Measurements from ENCODE around the gene CFLAR.

CFLAR gene

DNA sequence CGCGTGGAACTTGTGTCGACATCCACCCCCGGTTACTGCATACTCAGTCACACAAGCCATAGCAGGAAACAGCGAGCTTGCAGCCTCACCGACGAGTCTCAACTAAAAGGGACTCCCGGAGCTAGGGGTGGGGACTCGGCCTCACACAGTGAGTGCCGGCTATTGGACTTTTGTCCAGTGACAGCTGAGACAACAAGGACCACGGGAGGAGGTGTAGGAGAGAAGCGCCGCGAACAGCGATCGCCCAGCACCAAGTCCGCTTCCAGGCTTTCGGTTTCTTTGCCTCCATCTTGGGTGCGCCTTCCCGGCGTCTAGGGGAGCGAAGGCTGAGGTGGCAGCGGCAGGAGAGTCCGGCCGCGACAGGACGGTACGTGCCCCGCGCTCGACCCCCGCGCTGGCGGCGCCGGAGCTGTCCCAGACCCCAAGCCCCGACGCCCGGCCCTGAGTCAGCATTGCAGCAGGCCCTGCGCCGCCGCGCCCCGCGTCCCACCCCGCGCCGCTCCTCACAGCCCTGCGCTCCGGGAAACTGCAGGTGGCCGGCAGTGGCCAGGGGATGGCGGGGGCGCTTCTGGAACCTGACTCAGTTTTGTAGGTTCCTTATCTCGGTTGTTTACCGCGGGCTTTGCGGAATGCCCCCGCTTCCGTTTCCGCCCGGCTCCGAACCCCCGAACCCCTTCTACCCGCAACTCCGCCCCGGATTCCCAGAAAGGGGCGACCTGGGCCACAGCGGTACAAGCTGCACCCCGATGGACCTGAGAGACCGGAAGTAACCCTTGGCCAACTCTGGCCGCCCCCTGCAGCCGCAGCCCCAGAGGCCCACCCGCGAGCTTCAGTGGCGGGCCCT lies at the start of gene CFLAR:
Gene CFLAR (plus strand): TSS at position 50 of the 844 bp plus-strand sequence. CDS start 13,702 bp downstream, outside the sequence.
- peak; percentile 31 to 36 for ATAC-seq

DNA sequence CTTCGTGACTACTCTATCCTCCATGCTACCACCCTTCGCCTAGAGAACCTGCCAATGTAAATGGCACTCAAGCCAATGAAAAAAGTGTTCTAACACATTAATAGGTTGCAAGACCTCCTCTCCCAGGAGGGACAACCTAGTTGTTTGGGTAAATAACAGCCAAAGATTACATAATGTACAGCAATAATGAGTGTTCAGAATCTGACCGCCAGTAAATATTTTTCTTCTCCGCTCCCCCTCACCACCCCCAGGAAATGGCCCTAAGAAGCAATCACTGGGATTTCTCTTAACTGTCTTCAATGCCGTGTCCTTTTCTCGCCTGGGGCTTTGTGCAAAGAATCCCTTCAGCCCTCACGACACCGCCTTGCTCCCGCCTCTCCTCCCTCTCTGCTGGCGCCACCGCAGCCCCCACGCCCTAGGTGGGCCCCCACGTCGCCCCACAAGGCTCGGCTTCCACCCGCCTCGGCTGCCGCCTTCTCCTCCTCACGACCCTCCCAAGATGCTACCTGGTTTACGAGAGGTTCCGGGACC lies 45.0 kb upstream of the CFLAR start:
- ATAC-seq, result peak; percentile 5 to 11

DNA sequence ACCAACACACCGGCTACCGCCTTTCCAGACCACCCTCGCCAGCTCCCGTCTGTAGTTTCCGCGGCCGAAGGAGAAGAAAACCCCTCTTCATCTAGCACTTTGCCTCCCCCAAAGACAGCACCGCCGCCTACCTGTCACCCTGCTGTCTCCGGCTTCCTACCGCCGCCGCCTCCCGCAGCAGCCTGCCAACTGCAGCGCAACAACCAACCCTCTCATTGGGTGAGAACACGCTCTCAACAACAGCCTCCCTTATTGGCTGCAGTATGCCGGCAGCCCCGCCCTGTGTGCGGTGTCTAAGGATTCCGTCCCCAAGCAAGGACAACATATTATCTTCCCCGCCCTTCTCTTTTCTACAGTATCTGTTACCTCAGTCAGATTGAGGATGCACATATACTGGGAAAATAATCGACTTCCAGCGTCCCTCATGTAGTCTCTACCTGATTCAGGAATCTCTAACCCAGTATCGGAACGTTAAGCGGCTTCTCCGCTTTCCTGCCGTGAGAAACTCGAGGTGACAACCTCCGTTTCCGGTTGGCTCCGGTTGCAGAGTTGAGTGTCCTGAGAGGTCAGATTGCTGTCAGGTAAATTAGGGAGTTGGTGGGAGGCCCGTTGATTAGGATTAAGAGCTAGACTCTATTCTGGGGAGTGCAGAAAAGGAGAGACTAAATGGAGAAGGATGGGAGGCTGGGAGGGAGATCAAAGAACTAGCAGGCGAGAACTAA lies 44.3 kb upstream of the CFLAR start, which contains the start of the genes HYCC2 and NDUFB3:
Gene HYCC2 (minus strand): TSS at position 193 of the 722 bp plus-strand sequence. CDS start 47,662 bp downstream, outside the sequence.
Gene NDUFB3 (plus strand): TSS at position 523 of the 722 bp plus-strand sequence. CDS start 6,882 bp downstream, outside the sequence.
- ATAC-seq, result peak; percentile 99

DNA sequence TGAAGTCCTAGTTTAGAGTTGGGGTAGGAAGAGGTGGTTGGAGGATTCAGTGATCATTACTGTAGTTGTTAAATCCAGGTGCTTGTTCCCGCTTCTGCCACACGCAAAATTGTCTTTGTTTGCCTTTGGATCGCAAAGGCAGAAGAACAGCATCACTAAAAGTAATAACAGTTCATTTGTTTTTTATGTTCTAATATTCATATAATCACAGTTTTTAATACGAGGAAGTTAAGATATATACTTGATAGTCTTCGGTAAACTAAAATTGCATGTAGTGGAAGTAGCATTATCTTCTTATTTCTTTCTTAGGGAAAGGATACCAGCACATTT lies 43.8 kb upstream of the CFLAR start:
- ATAC-seq, result no peak

DNA sequence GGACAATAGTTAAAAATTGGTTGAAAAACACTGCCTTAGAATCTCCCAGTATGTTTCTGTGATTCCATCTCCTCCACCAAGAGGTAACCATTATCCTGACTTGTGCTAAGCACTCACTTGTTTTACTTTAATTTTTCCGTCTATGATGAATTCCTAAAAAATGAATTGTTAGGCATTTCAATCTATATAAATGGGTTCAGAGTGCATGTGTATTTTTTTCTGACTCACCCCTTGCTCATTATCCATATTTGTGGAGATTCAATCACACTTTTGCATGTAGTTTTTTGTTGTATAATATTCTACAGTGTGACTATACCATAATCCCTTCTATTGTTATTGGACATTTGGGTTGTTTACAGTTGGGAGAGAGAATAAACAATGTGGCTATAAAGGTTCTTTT lies 42.9 kb upstream of the CFLAR start:
- no peak for ATAC-seq

DNA sequence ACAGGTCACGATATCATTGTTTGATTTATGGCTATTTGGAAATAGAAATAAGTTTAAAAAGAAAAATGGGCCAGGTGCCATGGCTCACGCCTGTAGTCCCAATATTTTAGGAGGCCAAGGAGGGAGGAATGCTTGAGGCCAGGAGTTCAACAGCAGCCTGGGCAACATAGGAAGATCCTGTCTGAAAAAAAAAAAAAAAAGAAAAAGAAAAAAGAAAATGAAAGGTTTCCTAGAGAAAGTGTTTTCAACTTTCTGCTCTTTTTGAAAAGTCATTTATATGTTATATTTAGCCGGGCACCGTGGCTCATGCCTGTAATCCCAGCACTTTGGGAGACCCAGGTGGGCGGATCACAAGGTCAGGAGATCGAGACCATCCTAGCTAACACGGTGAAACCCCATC lies 41.0 kb upstream of the CFLAR start:
- ATAC-seq, result no peak

DNA sequence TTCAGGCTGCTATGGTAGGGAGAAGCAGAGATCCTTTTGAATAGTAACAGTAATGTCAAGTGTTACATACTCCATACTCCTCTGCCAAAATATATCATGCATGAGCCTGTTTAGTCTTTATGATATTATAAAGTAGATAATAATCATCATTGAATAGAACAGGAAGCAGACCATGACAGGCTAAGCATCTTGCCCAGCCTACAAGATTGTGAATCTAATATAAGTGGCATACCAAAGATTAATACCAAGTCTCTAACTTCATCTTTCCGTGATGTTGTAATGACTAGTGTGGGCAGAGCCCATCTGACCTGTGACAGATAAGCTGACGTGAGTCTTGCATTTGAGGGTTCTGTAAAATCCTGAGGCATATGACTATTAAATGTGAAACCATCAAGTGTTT lies 31.1 kb upstream of the CFLAR start:
- peak in 1 of 2 donors; percentile 13 for ATAC-seq

DNA sequence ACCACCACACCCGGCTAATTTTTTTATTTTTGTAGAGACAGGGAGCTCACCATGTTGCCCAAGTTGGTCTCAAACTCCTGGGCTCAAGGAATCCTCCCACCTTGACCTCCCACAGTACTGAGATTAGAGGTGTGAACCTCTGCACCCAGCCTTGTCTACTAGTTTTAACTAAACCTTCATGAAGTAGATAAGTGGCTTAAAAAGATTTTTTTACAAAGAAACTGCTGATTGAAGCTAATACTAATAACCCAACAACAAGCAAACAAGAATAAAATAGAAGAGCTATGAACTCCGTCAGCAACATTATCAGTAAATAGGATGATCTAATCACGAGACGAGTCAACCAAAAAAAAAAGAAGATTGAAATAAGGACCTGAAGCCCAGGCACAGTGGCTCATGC lies 25.4 kb upstream of the CFLAR start:
- ATAC-seq, result no peak

DNA sequence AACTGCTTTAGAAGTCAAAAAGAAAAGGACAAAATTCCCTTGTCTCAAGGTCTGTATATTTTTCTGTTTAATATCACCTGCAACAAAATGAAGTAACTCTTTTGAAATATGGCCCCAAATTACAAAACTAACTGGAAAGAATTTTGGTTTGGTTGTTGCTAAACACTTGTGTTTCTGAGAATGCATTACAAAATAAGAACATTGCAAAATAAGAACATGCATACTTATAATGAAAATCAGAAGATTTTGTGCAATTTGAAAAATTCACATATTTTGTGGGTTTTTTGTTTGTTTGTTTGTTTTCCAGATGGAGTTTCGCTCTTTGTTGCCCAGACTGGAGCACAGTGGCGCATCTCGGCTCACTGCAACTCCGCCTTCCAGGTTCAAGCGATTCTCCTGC lies 22.4 kb upstream of the CFLAR start:
- no peak for ATAC-seq

DNA sequence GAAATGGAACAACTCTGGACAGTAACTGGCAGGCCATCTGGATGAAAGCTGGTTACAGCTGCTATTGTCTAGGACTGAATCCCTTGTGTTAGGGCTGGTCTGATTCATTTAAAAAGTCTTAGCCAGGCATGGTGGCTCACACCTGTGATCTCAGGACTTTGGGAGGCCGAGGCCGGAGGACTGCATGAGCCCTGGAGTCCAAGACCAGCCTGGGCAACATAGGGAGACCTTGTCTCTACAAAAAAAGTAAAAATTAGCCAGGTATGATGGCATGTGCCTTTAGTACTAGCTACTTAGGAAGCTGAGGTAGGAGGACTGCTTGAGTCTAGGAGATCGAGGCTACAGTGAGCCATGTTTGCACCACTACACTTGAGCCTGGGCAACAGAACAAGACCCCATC lies 15.5 kb upstream of the CFLAR start:
- no peak for ATAC-seq

DNA sequence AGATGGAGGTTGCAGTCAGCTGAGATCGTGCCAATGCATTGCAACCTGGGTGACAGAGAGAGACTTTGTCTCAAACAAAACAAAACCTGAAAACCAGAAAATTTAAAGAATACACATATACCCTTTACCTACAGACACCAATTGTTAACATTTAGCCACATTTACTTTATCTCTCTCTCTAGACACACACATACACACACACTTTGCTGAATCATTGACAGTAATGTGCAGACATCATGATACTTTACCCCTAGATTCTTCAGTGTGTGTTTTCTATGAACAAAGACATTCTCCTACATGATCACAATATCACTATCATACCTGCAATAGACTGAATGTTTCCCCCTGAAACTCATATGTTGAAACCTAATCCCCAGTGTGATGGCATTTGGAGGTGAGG lies 10.2 kb upstream of the CFLAR start:
- ATAC-seq, result no peak

DNA sequence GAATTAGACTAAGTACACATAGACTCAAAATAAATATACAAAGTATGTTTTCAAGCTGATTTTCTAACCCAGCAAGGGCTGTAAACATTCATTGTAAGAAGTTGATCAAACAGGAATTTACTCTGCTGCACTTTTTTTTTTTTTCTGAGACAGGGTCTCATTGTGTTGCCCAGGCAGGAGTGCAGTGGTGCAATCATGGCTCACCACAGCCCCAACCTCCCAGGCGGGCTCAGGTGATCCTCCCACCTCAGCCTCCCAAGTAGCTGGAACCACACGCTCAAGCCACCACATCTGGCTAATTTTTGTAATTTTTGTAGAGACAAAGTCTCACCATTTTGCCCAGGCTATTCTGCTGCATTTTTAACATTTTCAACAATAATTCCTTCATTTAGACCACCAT lies 8.3 kb upstream of the CFLAR start:
- no peak for ATAC-seq

DNA sequence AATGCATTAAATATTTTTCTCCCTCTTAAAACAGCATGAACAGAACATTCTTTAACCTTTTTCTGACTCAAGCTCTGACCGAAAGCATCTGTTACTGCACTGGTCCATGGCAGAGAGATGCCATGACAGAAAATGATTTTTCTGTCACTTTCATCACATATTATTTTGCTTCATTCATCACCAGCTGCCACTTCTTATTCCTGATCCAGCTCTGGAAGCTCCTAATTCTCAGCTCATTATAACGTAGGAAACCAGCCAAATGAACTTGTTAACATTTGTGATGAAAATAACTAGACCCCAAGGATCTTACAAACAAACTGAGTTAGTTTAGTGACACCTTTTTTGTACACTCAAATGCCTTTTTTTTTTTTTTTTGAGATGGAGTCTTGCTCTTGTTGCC lies 7.6 kb upstream of the CFLAR start:
- no peak for ATAC-seq

DNA sequence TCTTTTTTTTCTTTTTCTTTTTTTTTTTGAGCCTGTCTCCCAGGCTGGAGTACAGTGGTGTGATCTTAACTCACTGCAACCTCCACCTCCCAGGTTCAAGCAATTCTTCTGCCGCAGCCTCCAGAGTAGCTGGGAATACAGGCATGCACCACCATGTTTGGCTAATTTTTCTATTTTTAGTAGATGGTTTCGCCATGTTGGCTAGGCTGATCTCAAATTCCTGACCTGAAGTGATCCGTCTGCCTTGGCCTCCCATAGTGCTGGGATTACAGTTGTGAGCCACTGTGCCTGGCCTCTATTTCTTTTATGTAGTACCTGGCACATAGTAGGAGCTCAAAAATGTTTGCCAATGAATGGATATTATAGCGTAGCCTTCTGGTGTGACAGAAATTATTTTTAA lies 6.8 kb upstream of the CFLAR start:
- ATAC-seq, result no peak

DNA sequence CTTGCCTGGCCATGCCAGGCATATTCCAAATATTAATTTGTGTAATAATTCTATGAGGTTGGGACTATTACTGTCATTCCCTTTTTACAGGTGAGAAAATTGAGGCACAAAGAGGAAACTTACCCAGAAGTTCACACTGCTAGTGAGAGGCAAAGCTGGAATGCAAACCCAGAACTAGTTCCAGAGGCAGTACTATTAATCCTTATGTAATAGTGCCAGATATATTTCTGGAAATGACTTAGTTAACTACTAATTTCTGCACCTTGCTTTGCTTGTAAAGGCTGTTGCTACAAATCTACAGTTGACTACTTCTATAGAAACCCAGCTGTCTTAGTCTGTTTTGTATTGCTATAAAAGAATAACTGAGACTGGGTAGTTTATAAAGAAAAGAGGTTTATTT lies 5.3 kb upstream of the CFLAR start:
- ATAC-seq, result no peak

DNA sequence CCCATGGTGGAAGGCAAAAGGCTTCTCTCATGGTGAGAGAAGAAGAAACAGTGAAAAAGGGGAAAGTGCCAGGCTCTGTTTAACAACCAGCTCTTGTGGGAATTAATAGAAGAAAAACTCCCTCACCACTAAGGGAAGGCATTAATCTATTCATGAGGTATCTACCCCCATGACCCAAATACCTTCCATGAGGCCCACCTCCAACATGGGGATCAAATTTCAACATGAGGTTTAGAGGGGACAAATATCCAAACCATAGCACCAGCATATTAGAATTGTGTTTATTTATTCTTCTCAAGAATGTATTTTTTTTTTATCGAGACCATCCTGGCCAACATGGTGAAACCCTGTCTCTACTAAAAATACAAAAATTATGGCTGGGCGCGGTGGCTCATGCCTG lies 4.9 kb upstream of the CFLAR start:
- ATAC-seq, result no peak

DNA sequence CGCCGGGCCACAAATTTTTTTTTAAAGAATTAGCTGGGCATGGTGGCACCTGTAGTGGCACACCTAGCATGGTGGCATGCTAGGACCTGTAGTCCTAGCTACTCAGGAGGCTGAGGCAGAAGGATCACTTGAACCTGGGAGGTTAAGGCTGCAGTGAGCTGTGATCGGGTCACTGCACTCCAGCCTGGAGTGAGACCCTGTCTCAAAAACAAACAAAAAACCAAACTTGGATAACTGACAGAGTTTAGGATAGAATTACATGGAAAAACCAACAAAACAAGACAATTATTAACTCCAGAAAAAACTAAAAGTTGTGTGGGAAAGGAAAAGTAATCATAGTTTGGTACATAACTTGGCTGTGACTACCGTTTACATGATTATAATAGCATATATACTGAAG lies 1.6 kb upstream of the CFLAR start:
- no peak for ATAC-seq

DNA sequence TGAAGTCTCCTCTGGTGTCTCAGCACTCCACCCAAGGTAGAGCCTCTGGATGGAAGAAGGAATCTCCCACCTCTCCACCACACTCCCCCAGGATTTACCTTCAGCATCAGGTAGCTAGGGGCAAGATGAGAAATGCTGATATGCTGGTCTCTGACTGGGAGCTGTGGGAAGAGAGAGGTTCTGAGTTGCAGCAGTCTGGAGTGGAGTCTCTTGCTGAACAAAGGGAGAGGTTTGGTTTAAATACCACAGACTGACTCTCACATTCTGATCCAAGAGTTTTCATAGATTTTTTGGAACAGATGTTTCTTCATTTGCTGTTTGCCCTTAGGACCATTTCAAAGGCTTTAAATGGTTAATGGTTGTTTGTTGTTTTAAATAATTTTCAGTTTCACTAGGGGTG lies 1.1 kb upstream of the CFLAR start:
- ATAC-seq, result no peak

DNA sequence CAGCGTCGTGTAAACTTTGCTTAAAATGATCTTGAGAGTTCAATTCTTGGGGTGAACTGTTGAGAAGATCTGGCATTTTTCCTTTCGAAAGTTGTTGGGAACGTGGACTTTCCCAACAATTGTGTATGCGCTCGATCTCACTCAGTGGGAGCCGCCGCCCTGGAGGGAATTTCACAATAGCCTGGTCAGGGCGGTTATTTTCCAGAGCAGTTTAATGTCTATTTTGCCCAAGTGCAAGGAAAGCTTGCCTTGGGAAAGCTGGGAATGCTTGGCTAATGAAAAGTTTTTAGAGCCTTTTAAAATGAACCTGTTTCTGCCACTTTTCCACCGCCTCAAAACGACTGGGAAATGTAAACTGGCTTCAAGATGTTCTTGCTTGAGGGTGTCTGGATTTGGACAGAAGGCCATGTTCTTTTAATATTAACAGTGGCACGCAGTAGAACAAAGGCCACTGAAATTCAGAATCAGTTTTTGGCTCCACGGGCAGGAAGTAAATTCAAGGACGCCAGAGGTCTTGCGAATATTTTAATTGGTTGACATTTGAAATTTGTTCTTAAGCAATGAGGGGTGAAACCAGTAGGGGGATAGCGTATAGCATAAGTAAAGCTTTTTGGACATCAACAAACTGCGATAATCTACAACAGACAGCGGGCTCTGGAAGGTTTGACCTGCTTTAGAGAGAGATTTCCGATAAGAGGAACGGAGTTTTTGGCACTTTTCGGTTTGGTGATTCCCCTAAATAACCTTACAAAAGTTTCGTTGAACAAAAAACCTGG lies 1.2 kb downstream of the CFLAR start:
- ATAC-seq, result peak; percentile 22 to 36

DNA sequence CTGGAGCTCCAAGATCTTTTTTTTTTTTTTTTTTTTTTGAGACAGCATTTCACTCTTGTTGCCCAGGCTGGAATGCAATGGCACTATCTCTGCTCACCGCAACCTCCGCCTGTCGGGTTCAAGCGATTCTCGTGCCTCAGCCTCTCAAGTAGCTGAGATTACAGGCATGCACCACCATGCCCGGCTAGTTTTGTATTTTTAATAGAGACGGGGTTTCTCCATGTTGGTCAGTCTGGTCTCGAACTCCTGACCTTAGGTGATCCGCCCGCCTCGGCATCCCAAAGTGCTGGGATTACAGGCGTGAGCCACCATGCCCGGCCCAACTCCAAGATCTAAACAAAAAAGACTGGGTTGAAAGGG lies 1.8 kb downstream of the CFLAR start:
- peak in 1 of 2 donors; percentile 2 for ATAC-seq

DNA sequence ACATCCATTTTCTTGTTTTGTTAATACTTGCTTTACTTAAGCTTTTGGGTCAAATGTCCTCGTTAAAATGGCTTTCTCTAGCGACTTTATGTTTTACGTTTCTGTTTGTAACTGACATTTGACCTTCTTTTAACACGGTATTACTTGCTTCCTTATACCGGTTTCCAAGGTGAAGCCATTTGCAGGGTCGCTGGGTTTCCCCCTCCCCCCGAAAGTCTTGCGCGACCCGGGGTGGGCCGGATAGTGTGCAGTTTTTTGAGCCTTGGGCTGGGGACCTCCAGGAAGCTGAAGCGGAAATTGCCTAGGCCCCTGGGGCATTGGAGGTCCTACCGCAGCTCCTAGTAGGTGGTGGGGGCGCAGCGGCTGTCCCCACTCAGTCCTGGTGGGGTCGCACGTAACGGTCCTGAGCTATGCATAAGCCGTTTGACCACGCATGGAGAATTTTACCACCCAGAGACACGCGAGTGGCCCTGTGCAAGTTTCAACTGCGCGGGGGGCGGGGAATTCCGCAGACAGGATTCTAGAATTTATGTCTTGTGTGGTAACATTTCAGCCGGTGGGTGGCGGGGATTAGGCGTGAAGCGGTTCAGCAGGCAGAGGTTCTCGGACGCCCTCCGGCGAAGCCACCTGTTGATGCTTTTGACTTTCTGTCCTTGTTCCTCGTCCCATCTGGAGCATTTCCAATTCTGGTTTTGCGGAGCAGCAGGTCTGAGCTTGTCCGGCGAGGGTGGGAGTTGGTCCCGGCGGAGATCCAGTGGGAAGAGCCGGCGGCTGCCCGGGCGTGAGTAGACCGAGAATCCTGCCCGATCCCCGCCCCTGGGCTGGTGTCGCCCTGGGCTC lies 2.4 kb downstream of the CFLAR start:
- ATAC-seq, result peak; percentile 30 to 52

All from activated CD4-positive, CD25-positive, alpha-beta regulatory T cell treated with anti-CD3 and anti-CD28 coated beads, Interleukin-2, amount 50 U/mL, for 24 hours (primary cell).